Stromal cell of bone marrow (primary cell): ENCODE results near the gene CLDN16.

ENCODE experiments used
- DNase-seq: peaks from one replicate; pipeline ENCODE4 v3.0.0-alpha.2; 2012; ENCODE audit warnings: low read depth

The CLDN16 gene

GRCh38 chr3:190387578-190388213, at the start of gene CLDN16:
TSS of gene CLDN16 (plus strand) at chr3:190388163. CDS start at chr3:190388330, 167 bp downstream.
- no peak for DNase-seq

DNA sequence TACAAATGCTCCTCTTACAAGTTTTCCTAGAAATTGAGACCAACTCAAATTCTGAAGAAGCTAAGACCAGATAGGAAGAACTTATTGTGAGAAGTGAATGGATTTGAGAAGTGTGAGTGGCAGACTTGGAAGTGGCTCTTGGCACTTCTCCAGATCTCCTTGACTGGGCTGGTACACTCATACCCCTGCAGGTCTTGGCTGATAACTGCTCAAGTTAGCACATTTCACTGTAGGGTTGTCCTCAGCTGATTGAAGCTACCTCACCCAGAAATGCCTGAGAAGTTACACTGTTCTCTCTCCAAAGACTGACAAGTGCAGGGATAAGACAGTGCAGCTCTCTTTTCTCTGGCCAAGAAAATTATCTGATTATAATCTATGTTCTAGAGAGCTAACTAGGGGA, 49.2 kb upstream of the CLDN16 start:
- no peak for DNase-seq

DNA sequence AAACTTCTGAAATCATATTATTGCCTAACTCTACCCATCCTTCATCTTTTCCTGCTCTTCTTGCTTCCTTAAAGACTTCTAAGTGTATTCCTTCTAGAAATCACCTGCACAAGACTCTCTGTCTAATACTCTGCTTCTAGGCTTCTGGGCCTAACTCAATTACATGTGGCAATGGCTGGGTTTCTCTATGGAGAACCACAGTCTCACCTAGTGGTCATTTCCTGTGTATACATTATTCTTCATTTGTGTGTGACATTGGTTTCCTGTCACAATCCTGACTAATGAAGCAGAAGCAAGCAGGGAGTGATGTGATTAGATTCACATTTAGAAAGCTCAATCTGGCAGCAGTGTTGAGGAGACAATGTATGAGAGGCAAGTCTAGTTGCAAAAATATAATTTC, 48.8 kb upstream of the CLDN16 start:
- no peak for DNase-seq

GRCh38 chr3:190340071-190340470, 47.9 kb upstream of the CLDN16 start:
- DNase-seq = no peak

GRCh38 chr3:190345027-190345821, 42.7 kb upstream of the CLDN16 start:
- DNase-seq = peak; percentile 52

DNA sequence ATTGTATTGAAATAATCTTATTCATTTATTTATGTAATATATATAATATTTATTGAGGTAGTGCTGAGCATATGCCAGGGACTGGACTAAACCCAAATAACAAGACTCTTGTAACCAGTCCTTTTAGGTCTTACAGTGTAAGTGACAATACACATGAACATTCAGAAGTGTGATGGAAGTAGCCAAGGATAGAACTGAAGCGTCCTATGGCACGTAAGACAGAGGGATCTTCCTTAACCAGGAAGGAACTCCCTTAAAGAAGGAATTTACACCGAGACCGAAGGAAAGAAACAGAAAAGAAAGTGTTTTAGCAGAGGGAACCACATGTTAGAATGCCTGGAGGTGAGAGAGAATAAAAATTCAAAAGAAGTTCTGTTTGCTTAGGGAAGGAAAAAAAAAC, 42.1 kb upstream of the CLDN16 start:
- DNase-seq = no peak

DNA sequence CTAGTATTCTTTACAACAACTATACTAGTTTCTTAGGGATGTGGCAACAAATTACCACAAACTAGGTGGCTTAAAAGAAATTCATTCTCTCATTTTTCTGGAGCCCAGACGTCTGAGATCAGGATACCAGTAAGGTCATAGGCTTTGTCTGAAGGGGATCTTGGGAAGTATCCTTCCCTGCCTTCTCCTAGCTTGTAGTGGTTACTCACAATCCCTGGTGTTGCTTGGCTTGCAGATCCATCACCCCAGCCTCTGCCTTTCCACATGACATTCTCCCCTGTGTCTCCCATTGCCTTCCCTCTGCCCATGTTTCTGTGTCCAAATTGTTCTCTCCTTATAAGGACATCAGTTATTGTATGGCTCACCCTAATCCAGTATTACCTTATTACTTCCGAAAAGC, 41.4 kb upstream of the CLDN16 start:
- DNase-seq = no peak

DNA sequence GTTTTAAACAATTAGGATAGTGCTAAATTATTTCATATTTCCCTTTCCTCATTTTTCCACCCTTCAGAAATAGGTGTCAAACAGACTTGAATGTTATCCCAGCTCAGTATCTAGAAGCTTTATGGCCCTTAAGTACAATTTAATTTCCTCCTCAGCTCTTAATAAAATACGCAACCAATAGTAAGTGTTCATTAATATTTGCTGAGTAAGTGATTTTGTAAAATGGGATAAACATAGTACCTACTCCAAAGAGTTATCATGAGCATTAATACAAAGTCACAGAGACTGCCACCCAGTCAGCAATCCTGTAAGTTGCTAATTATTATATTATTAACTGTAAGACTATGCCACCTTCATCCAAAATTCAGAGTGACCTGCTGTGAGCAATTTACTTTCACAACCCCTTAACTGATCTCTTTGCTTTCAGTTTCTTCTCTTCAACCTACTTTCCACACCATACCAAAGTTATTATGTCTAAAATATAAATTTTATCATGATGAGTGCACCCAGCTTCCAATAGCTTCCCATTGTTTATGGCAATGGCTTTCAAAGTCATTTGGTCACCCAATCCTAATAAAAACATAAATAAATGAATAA, 35.0 kb upstream of the CLDN16 start:
- DNase-seq = no peak

- no peak for DNase-seq
Measured at GRCh38 chr3:190356246-190356645, 31.7 kb upstream of the CLDN16 start.

DNA sequence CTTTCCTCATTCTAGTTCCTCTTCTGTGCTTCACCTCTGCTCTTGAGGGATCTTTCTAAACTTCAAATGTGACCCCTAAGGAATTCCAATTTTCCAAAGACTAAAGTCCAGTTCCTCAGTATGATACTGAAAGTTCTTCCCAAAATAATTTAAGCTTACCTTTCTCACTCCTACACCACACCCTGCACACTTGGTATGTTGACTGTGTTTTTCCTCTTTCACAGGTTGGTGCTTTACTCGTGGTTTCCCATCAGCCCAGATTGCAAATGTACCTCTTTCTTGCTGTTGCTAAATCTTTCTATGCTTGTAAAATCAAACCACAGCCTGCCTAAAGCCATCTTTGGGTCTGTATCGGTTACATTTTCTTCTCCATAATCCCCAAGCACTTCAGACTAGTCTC, 30.5 kb upstream of the CLDN16 start:
- no peak for DNase-seq

DNA sequence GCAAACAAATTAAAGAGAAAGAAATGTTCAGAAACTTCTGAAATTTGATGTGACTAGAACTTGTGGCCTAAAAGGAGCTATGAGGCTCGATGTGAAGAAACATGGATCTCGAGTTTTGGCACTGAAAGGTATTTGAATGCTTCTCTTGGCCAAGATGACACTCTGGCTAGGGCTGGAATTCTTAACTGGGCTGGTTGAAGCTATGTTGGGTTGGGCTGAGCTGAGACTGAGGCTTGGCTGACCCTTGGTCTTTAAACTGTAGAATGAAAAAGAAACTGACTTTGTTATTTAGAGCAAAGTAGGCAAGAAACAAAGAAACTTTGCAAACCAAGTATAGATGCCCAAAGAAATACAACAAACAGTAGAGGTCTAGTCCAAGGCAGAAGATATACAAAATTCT, 28.1 kb upstream of the CLDN16 start:
- DNase-seq = no peak

GRCh38 chr3:190360228-190360627, 27.7 kb upstream of the CLDN16 start:
- no peak for DNase-seq

GRCh38 chr3:190361791-190362190, 26.2 kb upstream of the CLDN16 start:
- DNase-seq = no peak

DNA sequence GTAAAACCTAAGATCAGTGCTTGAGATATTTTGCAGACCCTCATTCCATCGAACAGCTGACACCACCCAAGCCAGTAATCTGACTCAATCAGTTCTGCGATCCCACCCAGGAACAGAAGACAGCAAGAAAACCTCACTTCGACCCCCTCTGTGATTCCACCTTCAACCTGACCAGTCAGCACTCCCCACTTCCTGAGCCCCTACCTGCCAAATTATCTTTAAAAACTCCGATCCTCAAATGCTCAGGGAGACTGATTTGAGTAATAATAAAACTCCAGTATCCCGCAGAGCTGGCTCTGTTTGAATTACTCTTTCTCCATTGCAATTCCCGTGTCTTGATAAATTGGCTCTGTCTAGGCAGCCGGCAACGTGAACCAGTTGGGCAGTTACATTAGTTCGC, 25.7 kb upstream of the CLDN16 start:
- no peak for DNase-seq

- no peak for DNase-seq
Measured at GRCh38 chr3:190366133-190366532, 21.8 kb upstream of the CLDN16 start.

DNA sequence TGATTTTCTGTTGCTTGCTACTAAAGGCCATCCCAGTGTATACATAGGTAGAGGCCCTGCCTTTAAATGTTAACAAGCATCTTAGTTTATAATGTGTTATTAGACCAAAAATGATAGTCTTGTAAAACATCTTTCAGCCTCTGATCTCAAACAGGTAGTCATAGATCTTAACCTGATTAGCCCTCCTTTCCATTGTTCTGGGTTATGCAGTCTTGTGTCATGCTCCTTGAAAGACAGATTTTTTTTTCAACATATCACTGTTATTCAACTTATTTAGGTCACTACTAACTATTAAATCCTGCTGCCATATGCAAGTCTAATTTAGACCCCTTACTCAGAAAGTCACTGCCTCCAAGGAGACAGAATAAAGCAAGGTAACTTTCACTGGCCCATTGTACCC, 19.1 kb upstream of the CLDN16 start:
- DNase-seq = no peak

DNA sequence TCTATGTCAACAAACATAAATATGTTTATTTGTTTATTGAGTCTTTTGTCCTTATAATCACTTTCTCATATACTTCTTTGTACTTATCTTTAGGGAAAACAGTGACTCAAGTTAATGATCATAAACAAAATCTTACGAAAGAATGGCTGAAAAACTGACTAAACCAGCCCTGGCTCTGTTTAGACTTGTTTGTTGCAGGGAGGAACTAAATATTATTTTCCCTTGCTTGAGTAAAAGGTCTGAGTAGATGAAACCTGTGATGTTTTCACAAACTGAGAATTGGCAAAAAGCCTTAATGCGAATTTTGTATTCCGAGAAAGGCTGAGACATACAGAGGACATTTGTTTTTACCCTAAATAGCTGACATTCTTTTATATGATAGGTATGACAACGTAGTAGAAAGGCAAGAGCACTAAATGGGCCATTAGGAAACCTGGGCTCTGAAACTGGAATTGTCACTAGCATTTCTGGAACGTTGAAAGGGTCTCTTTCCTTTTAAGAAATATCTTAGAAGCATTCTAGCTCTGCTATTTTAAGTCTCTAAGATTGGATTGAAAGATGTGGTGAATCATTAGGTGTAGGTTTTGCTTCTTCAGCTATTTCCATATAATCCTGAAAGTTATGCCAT, 18.2 kb upstream of the CLDN16 start:
- no peak for DNase-seq

GRCh38 chr3:190370369-190370768, 17.6 kb upstream of the CLDN16 start:
- no peak for DNase-seq

GRCh38 chr3:190371152-190371551, 16.8 kb upstream of the CLDN16 start:
- DNase-seq = no peak

- DNase-seq = no peak
Measured at GRCh38 chr3:190375246-190375645, 12.7 kb upstream of the CLDN16 start.

DNA sequence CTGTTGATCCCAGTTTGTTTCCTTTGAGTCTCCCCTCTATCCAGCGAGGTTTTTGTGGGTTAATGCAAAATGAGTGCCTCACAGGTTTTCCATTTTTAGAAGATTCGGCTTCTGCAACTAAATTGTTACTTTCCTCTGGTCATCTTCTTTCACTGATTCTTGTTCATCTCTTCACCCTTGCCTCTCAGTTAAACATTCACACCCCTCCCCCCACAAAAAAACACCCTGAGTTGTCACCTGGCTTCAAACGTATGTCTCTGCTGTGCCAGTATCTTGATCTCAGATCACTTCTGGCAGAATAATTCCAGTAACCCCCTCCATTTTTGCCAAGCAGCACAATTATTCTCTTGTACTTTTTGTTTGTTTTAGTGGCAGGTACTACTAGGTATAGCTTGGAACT, 12.3 kb upstream of the CLDN16 start:
- DNase-seq = no peak

DNA sequence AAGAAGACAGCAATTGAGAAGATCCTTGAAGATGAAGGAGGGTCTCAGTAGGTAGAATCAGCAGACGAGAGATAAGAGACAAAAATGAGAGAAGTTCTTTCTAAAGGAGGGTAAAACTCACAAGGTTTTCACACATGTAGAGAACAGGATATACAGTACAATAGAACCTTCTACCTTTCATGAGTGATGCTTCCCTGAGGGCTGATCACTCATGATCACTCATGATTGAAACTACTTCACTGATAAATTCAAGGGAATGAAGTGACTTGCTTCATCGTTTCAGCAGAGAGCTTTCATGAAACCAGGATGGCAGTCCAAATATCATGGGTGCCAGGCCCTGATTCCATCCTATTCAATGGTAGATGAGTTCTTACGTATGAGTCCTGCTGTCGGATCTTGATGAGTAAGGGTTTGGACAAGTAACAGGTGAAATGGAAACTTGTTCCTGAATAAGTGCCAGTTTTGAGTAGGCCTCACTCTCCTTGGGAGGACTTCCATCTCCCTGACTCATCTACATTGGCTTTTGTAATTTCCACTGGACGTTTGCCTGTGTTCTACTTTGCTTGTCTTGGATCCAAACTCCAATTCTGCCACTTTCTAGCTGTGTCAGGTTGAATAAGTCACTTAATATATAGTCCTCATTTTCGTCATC, 9.6 kb upstream of the CLDN16 start:
- DNase-seq = peak; percentile 93
